Measurements from ENCODE around the gene MACROD2.

MACROD2 gene

GRCh38 chr20:15176929-15177328, 1181.6 kb downstream of the MACROD2 start (continued):
- TF ChIP-seq TSHZ2 (CRISPR knock-in tag; IDR thresholded peaks at IDR 0.05), result no peak

GRCh38 chr20:15178581-15178980, 1183.3 kb downstream of the MACROD2 start:
- TF ChIP-seq TOX (CRISPR knock-in tag; IDR thresholded peaks at IDR 0.05; ENCODE audit: borderline replicate concordance) (no peak), ESRRG (CRISPR knock-in tag; IDR thresholded peaks at IDR 0.05) (no peak), ZNF8 (CRISPR knock-in tag; IDR thresholded peaks at IDR 0.05) (no peak), CREB5 (CRISPR knock-in tag; IDR thresholded peaks at IDR 0.05; ENCODE audit: low read depth) (no peak), TSHZ2 (CRISPR knock-in tag; IDR thresholded peaks at IDR 0.05) (no peak), ZC3H10 (CRISPR knock-in tag; IDR thresholded peaks at IDR 0.05) (no peak), ISL1 (CRISPR knock-in tag; IDR thresholded peaks at IDR 0.05) (no peak), RARB (CRISPR knock-in tag; IDR thresholded peaks at IDR 0.05) (no peak), OSR1 (CRISPR knock-in tag; IDR thresholded peaks at IDR 0.05) (no peak), BACH2 (CRISPR knock-in tag; IDR thresholded peaks at IDR 0.05; ENCODE audit: borderline replicate concordance) (no peak), ZFP30 (CRISPR knock-in tag; IDR thresholded peaks at IDR 0.05) (no peak), ZNF70 (CRISPR knock-in tag; IDR thresholded peaks at IDR 0.05) (no peak), ZFP3 (CRISPR knock-in tag; IDR thresholded peaks at IDR 0.05) (no peak), CSDC2 (CRISPR knock-in tag; IDR thresholded peaks at IDR 0.05) (no peak)
- TF ChIP-seq, protein P1, sequence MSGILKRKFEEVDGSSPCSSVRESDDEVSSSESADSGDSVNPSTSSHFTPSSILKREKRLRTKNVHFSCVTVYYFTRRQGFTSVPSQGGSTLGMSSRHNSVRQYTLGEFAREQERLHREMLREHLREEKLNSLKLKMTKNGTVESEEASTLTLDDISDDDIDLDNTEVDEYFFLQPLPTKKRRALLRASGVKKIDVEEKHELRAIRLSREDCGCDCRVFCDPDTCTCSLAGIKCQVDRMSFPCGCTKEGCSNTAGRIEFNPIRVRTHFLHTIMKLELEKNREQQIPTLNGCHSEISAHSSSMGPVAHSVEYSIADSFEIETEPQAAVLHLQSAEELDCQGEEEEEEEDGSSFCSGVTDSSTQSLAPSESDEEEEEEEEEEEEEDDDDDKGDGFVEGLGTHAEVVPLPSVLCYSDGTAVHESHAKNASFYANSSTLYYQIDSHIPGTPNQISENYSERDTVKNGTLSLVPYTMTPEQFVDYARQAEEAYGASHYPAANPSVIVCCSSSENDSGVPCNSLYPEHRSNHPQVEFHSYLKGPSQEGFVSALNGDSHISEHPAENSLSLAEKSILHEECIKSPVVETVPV (CRISPR knock-in tag; IDR thresholded peaks at IDR 0.05), result no peak
- ATAC-seq, result no peak

DNA sequence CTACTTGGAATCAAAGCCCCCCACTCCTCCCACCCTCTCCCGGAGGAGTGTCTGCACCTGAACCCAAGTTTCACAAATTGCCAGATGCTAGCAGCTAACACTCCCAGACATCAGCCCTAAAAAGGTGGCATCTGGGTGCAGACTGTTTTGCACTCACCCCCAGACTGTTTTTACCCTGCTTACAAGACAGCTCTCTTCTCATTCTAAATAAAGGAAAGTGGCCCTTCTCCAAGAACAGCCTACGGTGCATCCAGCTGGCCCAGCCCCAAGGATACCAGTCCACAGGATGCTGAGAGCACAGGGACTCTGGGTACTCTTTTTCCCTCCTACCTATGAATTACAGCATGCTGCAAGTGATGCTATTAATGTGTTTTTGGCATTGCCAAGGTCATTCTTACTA, 1184.1 kb downstream of the MACROD2 start:
- ATAC-seq, result no peak
- TF ChIP-seq ZFP30 (CRISPR knock-in tag; IDR thresholded peaks at IDR 0.05) (no peak), CSDC2 (CRISPR knock-in tag; IDR thresholded peaks at IDR 0.05) (no peak), TSHZ2 (CRISPR knock-in tag; IDR thresholded peaks at IDR 0.05) (no peak), RARB (CRISPR knock-in tag; IDR thresholded peaks at IDR 0.05) (no peak), ARNTL (CRISPR knock-in tag; IDR thresholded peaks at IDR 0.05; ENCODE audit: borderline replicate concordance, low read depth) (no peak), PPARA (CRISPR knock-in tag; IDR thresholded peaks at IDR 0.05; ENCODE audit: borderline replicate concordance) (no peak), ZC3H10 (CRISPR knock-in tag; IDR thresholded peaks at IDR 0.05) (no peak), ISL1 (CRISPR knock-in tag; IDR thresholded peaks at IDR 0.05) (no peak), ZNF565 (CRISPR knock-in tag; conservative IDR thresholded peaks at IDR 0.05; ENCODE audit: low read depth) (no peak)
- TF ChIP-seq, protein P2, sequence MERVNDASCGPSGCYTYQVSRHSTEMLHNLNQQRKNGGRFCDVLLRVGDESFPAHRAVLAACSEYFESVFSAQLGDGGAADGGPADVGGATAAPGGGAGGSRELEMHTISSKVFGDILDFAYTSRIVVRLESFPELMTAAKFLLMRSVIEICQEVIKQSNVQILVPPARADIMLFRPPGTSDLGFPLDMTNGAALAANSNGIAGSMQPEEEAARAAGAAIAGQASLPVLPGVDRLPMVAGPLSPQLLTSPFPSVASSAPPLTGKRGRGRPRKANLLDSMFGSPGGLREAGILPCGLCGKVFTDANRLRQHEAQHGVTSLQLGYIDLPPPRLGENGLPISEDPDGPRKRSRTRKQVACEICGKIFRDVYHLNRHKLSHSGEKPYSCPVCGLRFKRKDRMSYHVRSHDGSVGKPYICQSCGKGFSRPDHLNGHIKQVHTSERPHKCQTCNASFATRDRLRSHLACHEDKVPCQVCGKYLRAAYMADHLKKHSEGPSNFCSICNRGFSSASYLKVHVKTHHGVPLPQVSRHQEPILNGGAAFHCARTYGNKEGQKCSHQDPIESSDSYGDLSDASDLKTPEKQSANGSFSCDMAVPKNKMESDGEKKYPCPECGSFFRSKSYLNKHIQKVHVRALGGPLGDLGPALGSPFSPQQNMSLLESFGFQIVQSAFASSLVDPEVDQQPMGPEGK (CRISPR knock-in tag; IDR thresholded peaks at IDR 0.05; ENCODE audit: borderline replicate concordance), result no peak
- TF ChIP-seq, protein P1 (CRISPR knock-in tag; IDR thresholded peaks at IDR 0.05), result no peak
